ENCODE data around the gene ZFHX3. TPM values are rescaled to one million over a fixed set of nuclear protein-coding genes. Genes with fewer than 3 reads are reported as not detected.

The ZFHX3 gene
- total and polyA plus RNA-seq, 3 donors from 2014 or later = 3.3 to 19.9 (median 15.7) TPM

DNA sequence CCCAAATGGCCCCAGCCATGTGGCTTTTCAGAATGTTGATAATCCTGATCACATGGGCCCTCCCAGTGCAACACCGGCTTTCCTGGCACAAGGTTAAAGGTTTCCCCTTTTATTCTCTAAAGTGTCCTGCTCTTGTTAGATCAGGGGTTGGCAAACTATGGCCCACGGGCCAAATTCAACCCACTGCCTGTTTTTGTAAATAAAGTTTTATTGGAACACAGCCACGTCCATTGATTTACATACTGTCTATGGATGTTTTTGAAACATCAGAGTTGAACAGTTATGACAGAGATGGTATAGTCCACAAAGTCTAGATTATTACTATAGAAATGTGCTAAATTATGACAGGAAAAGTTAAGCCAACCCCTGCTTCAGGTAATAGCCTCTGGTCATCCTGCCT lies 157.3 kb downstream of the ZFHX3 start:
- no peaks in the 10 kb centered on the region for H3K9me3 ChIP-seq
- WGBS, 2 donors = 95 to 98% methylated on average over 3 of the region's 3 CpGs
- no peaks in the 10 kb centered on the region for H3K27me3 ChIP-seq
- no peak overlapping the region for H3K27ac ChIP-seq
- intact Hi-C loops (cut with DNase I; ENCODE audit: low total_unique reads) = no loop called here
- H3K4me3 ChIP-seq = no peak overlapping the region
- no peak for DNase-seq
- no peak for TF ChIP-seq CTCF (IDR thresholded peaks at IDR 0.05)
- no peak for TF ChIP-seq POLR2A (IDR thresholded peaks at IDR 0.05)
- peaks cover 6% of the 10 kb centered on the region for H3K4me1 ChIP-seq
- no peaks in the 10 kb centered on the region for H3K36me3 ChIP-seq (ENCODE audit: low read depth, missing control alignments)

GRCh38 chr16:72889616-72890582 lies 158.0 kb downstream of the ZFHX3 start:
- H3K36me3 ChIP-seq (ENCODE audit: low read depth, missing control alignments) = no peaks in the 10 kb centered on the region
- H3K4me3 ChIP-seq = no peak overlapping the region
- H3K27ac ChIP-seq = no peak overlapping the region
- peaks cover 6% of the 10 kb centered on the region for H3K4me1 ChIP-seq
- H3K9me3 ChIP-seq = no peaks in the 10 kb centered on the region
- no peak for TF ChIP-seq POLR2A (IDR thresholded peaks at IDR 0.05)
- TF ChIP-seq CTCF (IDR thresholded peaks at IDR 0.05) = no peak
- intact Hi-C loops (cut with DNase I; ENCODE audit: low total_unique reads) = no loop called here
- no peak for DNase-seq
- 91 to 92% methylated on average over 13 to 15 of the region's 15 CpGs for WGBS, 2 donors
- H3K27me3 ChIP-seq = no peaks in the 10 kb centered on the region

DNA sequence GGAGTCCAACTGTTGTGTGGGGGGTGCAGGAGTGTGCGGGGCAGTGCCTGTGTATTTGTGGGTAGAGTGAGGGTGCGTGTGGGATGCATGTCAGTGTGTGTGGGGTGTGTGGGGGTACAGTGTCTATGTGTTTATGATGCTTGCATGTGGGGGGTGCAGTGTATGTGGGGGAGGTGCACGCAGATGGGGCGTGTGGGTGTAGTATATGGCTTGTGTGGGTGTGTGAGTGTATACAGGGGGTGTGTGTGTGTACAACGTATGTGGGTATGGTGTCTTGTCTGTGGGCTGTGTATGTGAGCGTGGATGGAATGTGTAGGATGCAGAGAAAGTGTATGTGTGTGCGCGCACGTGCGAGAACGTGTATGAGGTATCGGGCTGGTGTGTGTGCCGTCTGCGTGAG lies 160.4 kb downstream of the ZFHX3 start:
- no peak for DNase-seq
- Histone ChIP-seq H3K27ac (no peak overlapping the region), H3K4me3 (no peak overlapping the region), H3K4me1 (no peaks in the 10 kb centered on the region), H3K36me3 (ENCODE audit: low read depth, missing control alignments) (no peaks in the 10 kb centered on the region), H3K27me3 (no peaks in the 10 kb centered on the region), H3K9me3 (no peaks in the 10 kb centered on the region)
- TF ChIP-seq POLR2A (IDR thresholded peaks at IDR 0.05) (no peak), CTCF (IDR thresholded peaks at IDR 0.05) (no peak)
- intact Hi-C loops (cut with DNase I; ENCODE audit: low total_unique reads) = no loop called here
- 88 to 92% methylated on average over 14 of the region's 14 CpGs for WGBS, 2 donors

- Histone ChIP-seq H3K36me3 (ENCODE audit: low read depth, missing control alignments) (no peaks in the 10 kb centered on the region), H3K27ac (no peak overlapping the region), H3K4me1 (no peaks in the 10 kb centered on the region), H3K4me3 (no peak overlapping the region), H3K27me3 (no peaks in the 10 kb centered on the region), H3K9me3 (no peaks in the 10 kb centered on the region)
- intact Hi-C loops (cut with DNase I; ENCODE audit: low total_unique reads) = no loop called here
- no peak for DNase-seq
- WGBS, 2 donors = 72 to 81% methylated on average over 9 of the region's 9 CpGs
- TF ChIP-seq POLR2A (IDR thresholded peaks at IDR 0.05) (no peak), CTCF (IDR thresholded peaks at IDR 0.05) (no peak)
Measured at GRCh38 chr16:72886346-72886974, 161.5 kb downstream of the ZFHX3 start.

Measured in testis (tissue), 3 donors.